ENCODE measurements around the gene PPFIBP1.

The PPFIBP1 gene

DNA sequence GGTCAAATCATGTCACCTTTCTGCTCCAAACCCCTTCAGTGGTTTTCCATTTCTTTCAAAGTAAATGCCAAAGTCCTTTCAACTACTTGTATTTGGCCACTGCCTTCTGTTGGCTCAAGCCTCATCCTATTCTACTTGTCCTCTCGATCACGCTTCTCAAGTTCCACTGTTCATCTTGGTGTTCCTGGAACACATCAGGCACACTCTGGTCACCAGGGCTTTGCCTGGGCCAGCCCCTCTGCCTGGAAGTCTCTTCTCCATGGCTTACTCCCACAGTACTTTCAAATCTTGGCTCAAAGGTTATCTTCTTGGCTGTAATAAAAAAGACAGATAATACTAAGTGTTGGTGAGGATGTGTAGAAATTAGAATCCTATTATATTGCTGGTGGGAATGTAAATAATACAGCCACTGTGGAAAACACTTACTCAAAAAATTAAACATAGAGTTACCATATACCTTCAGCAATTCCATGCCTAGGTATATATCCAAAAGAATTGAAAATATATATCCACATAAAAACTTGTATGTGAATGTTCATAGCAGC, 17.3 kb upstream of the PPFIBP1 start:
- TF ChIP-seq, protein P1, sequence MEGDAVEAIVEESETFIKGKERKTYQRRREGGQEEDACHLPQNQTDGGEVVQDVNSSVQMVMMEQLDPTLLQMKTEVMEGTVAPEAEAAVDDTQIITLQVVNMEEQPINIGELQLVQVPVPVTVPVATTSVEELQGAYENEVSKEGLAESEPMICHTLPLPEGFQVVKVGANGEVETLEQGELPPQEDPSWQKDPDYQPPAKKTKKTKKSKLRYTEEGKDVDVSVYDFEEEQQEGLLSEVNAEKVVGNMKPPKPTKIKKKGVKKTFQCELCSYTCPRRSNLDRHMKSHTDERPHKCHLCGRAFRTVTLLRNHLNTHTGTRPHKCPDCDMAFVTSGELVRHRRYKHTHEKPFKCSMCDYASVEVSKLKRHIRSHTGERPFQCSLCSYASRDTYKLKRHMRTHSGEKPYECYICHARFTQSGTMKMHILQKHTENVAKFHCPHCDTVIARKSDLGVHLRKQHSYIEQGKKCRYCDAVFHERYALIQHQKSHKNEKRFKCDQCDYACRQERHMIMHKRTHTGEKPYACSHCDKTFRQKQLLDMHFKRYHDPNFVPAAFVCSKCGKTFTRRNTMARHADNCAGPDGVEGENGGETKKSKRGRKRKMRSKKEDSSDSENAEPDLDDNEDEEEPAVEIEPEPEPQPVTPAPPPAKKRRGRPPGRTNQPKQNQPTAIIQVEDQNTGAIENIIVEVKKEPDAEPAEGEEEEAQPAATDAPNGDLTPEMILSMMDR (IDR thresholded peaks at IDR 0.05; ENCODE audit: borderline replicate concordance, control extremely low read depth, extremely low read depth, insufficient read depth, missing control alignments): no peak
- in situ Hi-C loops (cut with MboI; ENCODE audit: low sequenced_read_pairs, unreplicated experiment): no loop called here

DNA sequence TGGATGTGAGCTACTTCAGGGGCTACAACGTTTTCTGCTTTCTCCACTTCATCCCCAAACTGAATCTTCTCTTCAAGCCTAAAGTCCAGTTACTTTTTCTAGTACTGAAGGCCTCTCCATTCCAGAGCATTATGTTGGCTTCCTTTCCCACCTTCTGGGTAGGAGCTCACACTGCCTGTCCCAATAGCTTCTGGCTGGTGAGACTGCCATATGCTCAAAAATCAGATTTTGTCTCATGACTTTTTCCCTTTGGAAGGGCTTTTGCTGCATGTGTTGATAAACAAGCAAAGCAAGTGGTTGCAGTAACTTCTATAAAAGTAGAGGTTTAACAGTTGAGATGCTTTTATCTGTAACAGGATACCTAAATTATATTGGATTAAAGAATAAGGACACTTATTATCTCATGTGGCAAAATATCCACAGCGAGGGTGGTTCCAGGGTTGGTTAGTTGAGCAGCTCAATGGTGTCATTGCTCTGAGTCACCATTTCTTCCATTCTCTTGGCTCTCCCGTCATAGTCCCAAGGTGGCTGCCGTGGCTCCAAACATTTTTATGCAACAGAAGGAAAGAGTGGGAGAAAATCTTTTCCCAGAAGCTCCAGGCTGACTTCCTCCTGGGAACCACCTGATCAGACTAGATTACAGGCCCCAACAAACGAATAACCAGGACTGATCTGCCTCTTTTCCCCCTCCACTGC, 15.1 kb upstream of the PPFIBP1 start:
- no peak for DNase-seq (ENCODE audit: low spot score)
- TF ChIP-seq, protein P1 (IDR thresholded peaks at IDR 0.05; ENCODE audit: borderline replicate concordance, control extremely low read depth, extremely low read depth, insufficient read depth, missing control alignments): no peak
- in situ Hi-C loops (cut with MboI; ENCODE audit: low sequenced_read_pairs, unreplicated experiment): no loop called here

More for the DNA sequence above, 17.3 kb upstream of the PPFIBP1 start:
- DNase-seq (ENCODE audit: low spot score): no peak

DNA sequence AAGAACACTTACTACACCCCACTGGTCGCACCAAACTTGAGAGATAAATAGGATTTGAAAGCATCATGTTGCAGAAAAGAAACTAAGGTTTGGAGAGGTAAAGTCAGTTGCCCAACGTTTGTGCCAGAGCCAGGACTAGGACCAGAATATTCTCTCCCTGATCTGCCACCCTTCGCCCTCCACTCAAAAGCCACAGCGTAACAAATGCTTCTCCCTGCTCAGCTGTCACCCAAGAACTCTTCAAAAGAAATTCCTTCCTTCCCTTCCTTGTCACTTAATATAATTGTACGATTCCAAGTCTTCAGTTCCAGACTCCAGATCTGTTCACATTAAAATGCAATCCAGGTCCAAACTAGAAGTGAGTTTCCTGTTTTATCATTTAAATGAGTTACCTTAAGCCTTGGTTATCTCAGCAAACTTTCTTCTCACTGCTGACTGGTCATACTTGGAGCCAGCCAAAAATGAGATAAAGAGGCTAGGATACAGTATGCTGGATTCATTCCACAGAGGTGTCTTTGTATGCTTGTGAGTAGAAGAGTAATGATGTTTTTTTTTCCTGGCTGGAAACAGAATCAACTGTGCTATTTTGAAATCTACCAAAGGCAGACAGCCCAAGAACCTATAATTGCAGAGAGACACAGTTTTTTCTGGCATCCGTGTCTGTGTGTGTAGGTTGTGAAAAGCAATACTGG, 12.8 kb upstream of the PPFIBP1 start:
- in situ Hi-C loops (cut with MboI; ENCODE audit: low sequenced_read_pairs, unreplicated experiment): no loop called here
- DNase-seq (ENCODE audit: low spot score): no peak
- TF ChIP-seq, protein P1 (IDR thresholded peaks at IDR 0.05; ENCODE audit: borderline replicate concordance, control extremely low read depth, extremely low read depth, insufficient read depth, missing control alignments): no peak

DNA sequence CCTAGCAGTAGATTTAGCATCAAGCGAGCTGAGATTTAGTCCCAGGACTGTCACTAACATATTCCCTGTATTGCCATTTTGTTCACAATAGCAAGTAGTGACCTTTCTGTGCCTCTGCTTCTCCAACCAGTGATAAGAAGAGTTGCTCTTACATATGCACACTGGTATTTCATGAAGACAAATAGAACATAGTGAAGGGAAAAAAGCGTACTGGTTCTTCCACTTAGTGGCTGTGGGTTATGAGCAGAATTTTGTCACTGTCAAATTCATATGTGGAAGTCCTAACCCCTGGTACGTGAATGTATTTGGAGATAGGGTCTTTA, 12.3 kb upstream of the PPFIBP1 start:
- DNase-seq (ENCODE audit: low spot score): no peak
- TF ChIP-seq, protein P1 (IDR thresholded peaks at IDR 0.05; ENCODE audit: borderline replicate concordance, control extremely low read depth, extremely low read depth, insufficient read depth, missing control alignments): no peak
- in situ Hi-C loops (cut with MboI; ENCODE audit: low sequenced_read_pairs, unreplicated experiment): no loop called here

DNA sequence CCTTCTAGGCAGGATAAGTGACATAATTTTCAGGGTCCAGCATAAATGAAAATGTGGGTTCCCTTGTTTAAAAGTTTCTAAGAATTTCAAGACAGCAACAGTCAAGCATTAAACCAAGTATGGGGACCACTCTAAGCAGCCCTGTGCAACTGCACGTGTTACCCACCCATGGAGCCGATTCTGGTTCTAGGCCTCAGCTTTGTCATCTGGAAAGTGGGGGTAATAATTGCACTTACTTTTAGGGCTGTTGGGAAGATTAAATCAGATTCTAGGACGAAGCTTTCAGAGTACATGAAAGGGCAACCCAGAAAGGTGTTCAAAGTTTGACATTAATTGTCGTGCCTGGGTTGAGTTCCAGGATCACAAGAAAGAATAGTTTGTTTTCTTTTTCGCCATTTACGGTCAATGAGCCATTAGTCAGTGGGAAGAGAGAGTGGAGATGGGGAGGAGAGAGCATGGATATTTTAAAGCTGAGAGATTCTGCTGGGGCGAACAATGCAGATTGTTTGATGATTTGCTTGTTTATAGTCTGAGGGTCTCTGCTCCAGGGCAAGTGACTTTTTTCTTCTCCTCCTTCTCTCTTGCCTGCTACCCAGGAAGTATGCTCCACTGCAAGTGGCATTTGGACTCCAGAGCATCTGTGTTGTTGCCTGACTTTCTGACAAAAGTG, 10.7 kb upstream of the PPFIBP1 start:
- in situ Hi-C loops (cut with MboI; ENCODE audit: low sequenced_read_pairs, unreplicated experiment): no loop called here
- DNase-seq (ENCODE audit: low spot score): no peak
- TF ChIP-seq, protein P1 (IDR thresholded peaks at IDR 0.05; ENCODE audit: borderline replicate concordance, control extremely low read depth, extremely low read depth, insufficient read depth, missing control alignments): no peak

DNA sequence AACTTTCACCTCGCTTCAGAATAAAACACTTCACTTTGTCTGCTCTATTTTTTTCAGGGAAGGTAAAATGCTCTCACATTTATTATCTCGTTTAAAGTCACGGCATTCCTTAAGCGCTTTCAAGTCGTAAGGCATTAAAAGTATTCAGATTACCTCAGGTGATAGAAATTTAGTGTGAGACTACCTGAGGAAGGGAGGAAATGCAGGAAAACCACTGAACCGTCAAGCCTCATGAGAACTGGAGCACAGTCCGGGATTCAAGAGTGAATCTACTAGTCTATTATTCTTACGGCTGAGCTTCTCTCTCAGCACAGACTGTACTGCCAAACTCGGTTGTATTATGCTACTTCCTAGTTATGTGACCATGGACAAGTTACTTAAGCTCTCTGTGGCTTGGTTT, 8.3 kb upstream of the PPFIBP1 start:
- in situ Hi-C loops (cut with MboI; ENCODE audit: low sequenced_read_pairs, unreplicated experiment): no loop called here
- TF ChIP-seq, protein P1 (IDR thresholded peaks at IDR 0.05; ENCODE audit: borderline replicate concordance, control extremely low read depth, extremely low read depth, insufficient read depth, missing control alignments): no peak
- DNase-seq (ENCODE audit: low spot score): no peak

Data from GM13976 (cell line).